SHP77 treated with DMSO at 0.1 percent for 48 hours (cell line): ENCODE results near the gene MAPKAP1.

Experiments used
- DNase-seq: peaks from one replicate; lab custom pipeline; 2025; lab: John Stamatoyannopoulos, UW

The MAPKAP1 gene

GRCh38 chr9:125513303-125513667 is 193.7 kb downstream of the MAPKAP1 start:
- DNase-seq: no peak

GRCh38 chr9:125511789-125512660 is 195.0 kb downstream of the MAPKAP1 start:
- DNase-seq: no peak

GRCh38 chr9:125510980-125511379 is 196.0 kb downstream of the MAPKAP1 start:
- DNase-seq: no peak

GRCh38 chr9:125509476-125509875 is 197.5 kb downstream of the MAPKAP1 start:
- DNase-seq: no peak

- no peak for DNase-seq
Observed at GRCh38 chr9:125508249-125508648, 198.8 kb downstream of the MAPKAP1 start.

- no peak for DNase-seq
Observed at GRCh38 chr9:125507226-125507625, 199.8 kb downstream of the MAPKAP1 start.

- no peak for DNase-seq
Observed at GRCh38 chr9:125505988-125506438, 201.0 kb downstream of the MAPKAP1 start.

GRCh38 chr9:125504616-125505015 is 202.4 kb downstream of the MAPKAP1 start:
- no peak for DNase-seq

GRCh38 chr9:125497906-125498305 is 209.1 kb downstream of the MAPKAP1 start:
- DNase-seq: no peak

GRCh38 chr9:125497478-125497877 is 209.5 kb downstream of the MAPKAP1 start:
- DNase-seq: no peak

- no peak for DNase-seq
Observed at GRCh38 chr9:125496313-125496834, 210.6 kb downstream of the MAPKAP1 start.

GRCh38 chr9:125495172-125496119 is 211.6 kb downstream of the MAPKAP1 start:
- no peak for DNase-seq

- DNase-seq: no peak
Observed at GRCh38 chr9:125494653-125494915, 212.4 kb downstream of the MAPKAP1 start.

GRCh38 chr9:125493881-125494652 is 212.9 kb downstream of the MAPKAP1 start:
- DNase-seq: no peak

- DNase-seq: no peak
Observed at GRCh38 chr9:125493384-125493783, 213.6 kb downstream of the MAPKAP1 start.

GRCh38 chr9:125492719-125493118 is 214.3 kb downstream of the MAPKAP1 start:
- no peak for DNase-seq

GRCh38 chr9:125487842-125488241 is 219.2 kb downstream of the MAPKAP1 start:
- no peak for DNase-seq

GRCh38 chr9:125486576-125486975 is 220.4 kb downstream of the MAPKAP1 start:
- no peak for DNase-seq

GRCh38 chr9:125486152-125486508 is 220.9 kb downstream of the MAPKAP1 start:
- no peak for DNase-seq

GRCh38 chr9:125485471-125486151 is 221.4 kb downstream of the MAPKAP1 start:
- no peak for DNase-seq
